Coronary artery (tissue), 2 donors: ENCODE results near the gene ANXA11.

ENCODE experiments used
- DNase-seq: peaks from one replicate; pipeline ENCODE4 v3.0.0-alpha.2; 2017; ENCODE audit warnings: low spot score
- H3K27ac ChIP-seq, 2 donors: fragments of 200-600 bp; sonication (generic); one replicate each; pipeline ENCODE4 v1.5.1; 2016 to 2019
- H3K4me3 ChIP-seq: fragments of 200-600 bp; sonication (generic); 2 replicates; pipeline ENCODE4 v1.5.1; 2016; ENCODE audit warnings: mild to moderate bottlenecking, moderate library complexity
- CTCF ChIP-seq: fragments of 200-600 bp; sonication (generic); IDR thresholded peaks from one replicate; pipeline ENCODE4 v1.5.1; 2019; ENCODE audit warnings: antibody characterized with exemption

Gene ANXA11

GRCh38 chr10:80163741-80164341 lies 41.5 kb downstream of the ANXA11 start:
- TF ChIP-seq CTCF = no peak
- Histone ChIP-seq H3K27ac (peak overlapping the region; percentile 43 to 79), H3K4me3 (no peak overlapping the region)
- DNase-seq = peak; percentile 87

GRCh38 chr10:80161321-80162083 lies 43.8 kb downstream of the ANXA11 start:
- no peak for TF ChIP-seq CTCF
- no peak for DNase-seq
- H3K27ac ChIP-seq = peak overlapping the region in 1 of 2 donors; percentile 38
- H3K4me3 ChIP-seq = no peak overlapping the region

- TF ChIP-seq CTCF = no peak
- Histone ChIP-seq H3K27ac (peak overlapping the region in 1 of 2 donors; percentile 12), H3K4me3 (no peak overlapping the region)
- DNase-seq = no peak
Observed at GRCh38 chr10:80160361-80161320, 44.7 kb downstream of the ANXA11 start.

GRCh38 chr10:80159166-80159873 lies 46.0 kb downstream of the ANXA11 start:
- TF ChIP-seq CTCF = no peak
- Histone ChIP-seq H3K4me3 (peak overlapping the region; percentile 44), H3K27ac (peak overlapping the region; percentile 74 to 95)
- no peak for DNase-seq

GRCh38 chr10:80158598-80159127 lies 46.7 kb downstream of the ANXA11 start:
- Histone ChIP-seq H3K4me3 (peak overlapping the region; percentile 44), H3K27ac (peak overlapping the region; percentile 86 to 95)
- peak; percentile 96 for DNase-seq
- no peak for TF ChIP-seq CTCF

- DNase-seq = no peak
- TF ChIP-seq CTCF = no peak
- Histone ChIP-seq H3K27ac (peak overlapping the region; percentile 86 to 95), H3K4me3 (no peak overlapping the region)
Observed at GRCh38 chr10:80158126-80158525, 47.2 kb downstream of the ANXA11 start.
